Measurements from ENCODE around the gene TYMS. TPM values are rescaled to one million over a fixed set of nuclear protein-coding genes. Genes with fewer than 3 reads are reported as not detected.

Gene TYMS
- total RNA-seq, 2 donors from 2014 or later = 1.2 to 8.2 TPM

DNA sequence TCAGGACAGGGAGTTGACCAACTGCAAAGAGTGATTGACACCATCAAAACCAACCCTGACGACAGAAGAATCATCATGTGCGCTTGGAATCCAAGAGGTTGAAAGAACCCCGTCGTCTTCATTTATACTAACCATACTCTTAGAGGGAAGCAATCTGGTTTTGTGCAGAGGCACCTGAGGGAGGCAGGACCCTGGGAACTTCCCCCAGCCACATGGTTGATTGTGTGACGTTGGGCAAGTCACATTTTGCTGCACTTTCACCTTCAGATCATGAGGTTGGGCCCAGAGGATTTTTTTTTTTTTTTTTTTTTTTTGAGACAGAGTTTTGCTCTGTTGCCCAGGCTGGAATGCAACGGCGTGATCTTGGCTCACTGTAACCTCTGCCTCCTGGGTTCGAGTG lies 11.6 kb downstream of the TYMS start:
- Histone ChIP-seq H3K4me3 (no peak overlapping the region), H3K36me3 (peaks cover 12% of the 10 kb centered on the region), H3K9me3 (no peaks in the 10 kb centered on the region), H3K4me1 (ENCODE audit: control insufficient read depth in 1 of 2, low read depth in 2 of 2) (peaks cover 3 to 4% of the 10 kb centered on the region in 2 donors), H3K27ac (no peak overlapping the region), H3K27me3 (replicated peaks; ENCODE audit: insufficient read depth) (no peaks in the 10 kb centered on the region)
- TF ChIP-seq, protein P1, sequence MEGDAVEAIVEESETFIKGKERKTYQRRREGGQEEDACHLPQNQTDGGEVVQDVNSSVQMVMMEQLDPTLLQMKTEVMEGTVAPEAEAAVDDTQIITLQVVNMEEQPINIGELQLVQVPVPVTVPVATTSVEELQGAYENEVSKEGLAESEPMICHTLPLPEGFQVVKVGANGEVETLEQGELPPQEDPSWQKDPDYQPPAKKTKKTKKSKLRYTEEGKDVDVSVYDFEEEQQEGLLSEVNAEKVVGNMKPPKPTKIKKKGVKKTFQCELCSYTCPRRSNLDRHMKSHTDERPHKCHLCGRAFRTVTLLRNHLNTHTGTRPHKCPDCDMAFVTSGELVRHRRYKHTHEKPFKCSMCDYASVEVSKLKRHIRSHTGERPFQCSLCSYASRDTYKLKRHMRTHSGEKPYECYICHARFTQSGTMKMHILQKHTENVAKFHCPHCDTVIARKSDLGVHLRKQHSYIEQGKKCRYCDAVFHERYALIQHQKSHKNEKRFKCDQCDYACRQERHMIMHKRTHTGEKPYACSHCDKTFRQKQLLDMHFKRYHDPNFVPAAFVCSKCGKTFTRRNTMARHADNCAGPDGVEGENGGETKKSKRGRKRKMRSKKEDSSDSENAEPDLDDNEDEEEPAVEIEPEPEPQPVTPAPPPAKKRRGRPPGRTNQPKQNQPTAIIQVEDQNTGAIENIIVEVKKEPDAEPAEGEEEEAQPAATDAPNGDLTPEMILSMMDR (IDR thresholded peaks at IDR 0.05) = no peak
- DNase-seq (ENCODE audit: low spot score) = no peak
- ATAC-seq (ENCODE audit: insufficient number of reproducible peaks, low FRiP score, low read depth) = no peak

DNA sequence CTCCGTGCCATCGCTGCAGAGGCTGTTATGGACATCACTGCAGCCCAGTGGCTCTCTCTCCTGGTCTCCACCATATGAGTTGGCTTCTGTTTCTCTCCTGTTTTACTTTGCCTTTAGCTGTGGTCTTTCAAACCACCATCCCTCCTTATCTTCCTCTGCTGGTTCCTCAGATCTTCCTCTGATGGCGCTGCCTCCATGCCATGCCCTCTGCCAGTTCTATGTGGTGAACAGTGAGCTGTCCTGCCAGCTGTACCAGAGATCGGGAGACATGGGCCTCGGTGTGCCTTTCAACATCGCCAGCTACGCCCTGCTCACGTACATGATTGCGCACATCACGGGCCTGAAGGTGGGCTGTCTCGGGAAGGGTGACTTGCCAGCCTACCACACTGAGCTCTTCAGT lies 13.1 kb downstream of the TYMS start:
- DNase-seq (ENCODE audit: low spot score) = no peak
- no peak overlapping the region for H3K27ac ChIP-seq
- no peaks in the 10 kb centered on the region for H3K9me3 ChIP-seq
- TF ChIP-seq, protein P1 (IDR thresholded peaks at IDR 0.05) = no peak
- H3K27me3 ChIP-seq (replicated peaks; ENCODE audit: insufficient read depth) = no peaks in the 10 kb centered on the region
- peaks cover 3 to 4% of the 10 kb centered on the region in 2 donors for H3K4me1 ChIP-seq (ENCODE audit: control insufficient read depth in 1 of 2, low read depth in 2 of 2)
- no peak for ATAC-seq (ENCODE audit: insufficient number of reproducible peaks, low FRiP score, low read depth)
- peaks cover 15% of the 10 kb centered on the region for H3K36me3 ChIP-seq
- H3K4me3 ChIP-seq = no peak overlapping the region

DNA sequence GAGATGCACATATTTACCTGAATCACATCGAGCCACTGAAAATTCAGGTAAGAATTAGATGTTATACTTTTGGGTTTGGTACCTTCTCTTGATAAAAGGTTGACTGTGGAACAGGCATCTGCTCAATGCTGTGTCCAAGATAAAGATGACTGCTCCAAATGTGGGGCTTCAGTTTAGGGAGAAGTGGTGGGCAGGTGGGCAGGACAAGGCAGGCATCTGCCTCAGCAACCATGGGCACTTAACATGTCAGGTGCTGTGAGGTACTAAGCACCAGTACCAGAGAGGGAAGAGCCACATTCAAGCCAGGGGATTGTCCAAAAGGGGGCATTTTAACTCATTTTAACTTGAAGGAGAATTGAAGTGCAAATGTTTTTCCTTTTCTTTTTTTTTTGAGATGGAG lies 14.0 kb downstream of the TYMS start:
- no peaks in the 10 kb centered on the region for H3K9me3 ChIP-seq
- TF ChIP-seq, protein P1 (IDR thresholded peaks at IDR 0.05) = no peak
- no peak for ATAC-seq (ENCODE audit: insufficient number of reproducible peaks, low FRiP score, low read depth)
- peaks cover 16% of the 10 kb centered on the region for H3K36me3 ChIP-seq
- peaks cover 3 to 4% of the 10 kb centered on the region in 2 donors for H3K4me1 ChIP-seq (ENCODE audit: control insufficient read depth in 1 of 2, low read depth in 2 of 2)
- no peak overlapping the region for H3K27ac ChIP-seq
- DNase-seq (ENCODE audit: low spot score) = no peak
- H3K4me3 ChIP-seq = no peak overlapping the region
- no peaks in the 10 kb centered on the region for H3K27me3 ChIP-seq (replicated peaks; ENCODE audit: insufficient read depth)

DNA sequence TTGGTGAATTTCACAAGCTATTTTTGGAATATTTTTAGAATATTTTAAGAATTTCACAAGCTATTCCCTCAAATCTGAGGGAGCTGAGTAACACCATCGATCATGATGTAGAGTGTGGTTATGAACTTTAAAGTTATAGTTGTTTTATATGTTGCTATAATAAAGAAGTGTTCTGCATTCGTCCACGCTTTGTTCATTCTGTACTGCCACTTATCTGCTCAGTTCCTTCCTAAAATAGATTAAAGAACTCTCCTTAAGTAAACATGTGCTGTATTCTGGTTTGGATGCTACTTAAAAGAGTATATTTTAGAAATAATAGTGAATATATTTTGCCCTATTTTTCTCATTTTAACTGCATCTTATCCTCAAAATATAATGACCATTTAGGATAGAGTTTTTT lies 15.9 kb downstream of the TYMS start:
- peaks cover 3 to 4% of the 10 kb centered on the region in 2 donors for H3K4me1 ChIP-seq (ENCODE audit: control insufficient read depth in 1 of 2, low read depth in 2 of 2)
- H3K36me3 ChIP-seq = peaks cover 23% of the 10 kb centered on the region
- ATAC-seq (ENCODE audit: insufficient number of reproducible peaks, low FRiP score, low read depth) = no peak
- no peak overlapping the region for H3K4me3 ChIP-seq
- DNase-seq (ENCODE audit: low spot score) = no peak
- H3K9me3 ChIP-seq = no peaks in the 10 kb centered on the region
- H3K27me3 ChIP-seq (replicated peaks; ENCODE audit: insufficient read depth) = no peaks in the 10 kb centered on the region
- no peak overlapping the region for H3K27ac ChIP-seq
- TF ChIP-seq, protein P1 (IDR thresholded peaks at IDR 0.05) = no peak

DNA sequence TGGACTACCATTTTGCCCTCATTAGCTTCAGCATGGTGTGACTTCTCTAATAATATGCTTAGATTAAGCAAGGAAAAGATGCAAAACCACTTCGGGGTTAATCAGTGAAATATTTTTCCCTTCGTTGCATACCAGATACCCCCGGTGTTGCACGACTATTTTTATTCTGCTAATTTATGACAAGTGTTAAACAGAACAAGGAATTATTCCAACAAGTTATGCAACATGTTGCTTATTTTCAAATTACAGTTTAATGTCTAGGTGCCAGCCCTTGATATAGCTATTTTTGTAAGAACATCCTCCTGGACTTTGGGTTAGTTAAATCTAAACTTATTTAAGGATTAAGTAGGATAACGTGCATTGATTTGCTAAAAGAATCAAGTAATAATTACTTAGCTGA lies 16.3 kb downstream of the TYMS start:
- Histone ChIP-seq H3K9me3 (no peaks in the 10 kb centered on the region), H3K27me3 (replicated peaks; ENCODE audit: insufficient read depth) (no peaks in the 10 kb centered on the region), H3K36me3 (peaks cover 23% of the 10 kb centered on the region), H3K4me1 (ENCODE audit: control insufficient read depth in 1 of 2, low read depth in 2 of 2) (peaks cover 3 to 4% of the 10 kb centered on the region in 2 donors), H3K27ac (no peak overlapping the region), H3K4me3 (no peak overlapping the region)
- no peak for ATAC-seq (ENCODE audit: insufficient number of reproducible peaks, low FRiP score, low read depth)
- TF ChIP-seq, protein P1 (IDR thresholded peaks at IDR 0.05) = no peak
- DNase-seq (ENCODE audit: low spot score) = no peak
